ENCODE results near the gene FAM107A. TPM values are rescaled to one million over a fixed set of nuclear protein-coding genes. Genes with fewer than 3 reads are reported as not detected.

The FAM107A gene
- total RNA-seq, 4 donors from 2014 or later = 62.3 to 137 (median 83.3) TPM

- WGBS, 2 donors = 89 to 100% methylated on average over 5 to 8 of the region's 12 CpGs
- DNase-seq = no peak
- intact Hi-C loops (cut with DNase I) = no loop called here
- H3K36me3 ChIP-seq = peaks cover 0 to 17% of the 10 kb centered on the region in 2 donors
- peak overlapping the region in 2 of 3 donors; percentile 25 to 62 for H3K27ac ChIP-seq
- no peak overlapping the region for H3K4me3 ChIP-seq (replicated peaks in 1 of 3)
- H3K4me1 ChIP-seq = peaks cover 25 to 49% of the 10 kb centered on the region in 2 donors
- no peaks in the 10 kb centered on the region for H3K27me3 ChIP-seq
- TF ChIP-seq POLR2A (IDR thresholded peaks at IDR 0.05) (no peak), CTCF (IDR thresholded peaks at IDR 0.05) (no peak)
- no peaks in the 10 kb centered on the region for H3K9me3 ChIP-seq
Observed at GRCh38 chr3:58569287-58570001, 7.7 kb downstream of the FAM107A start.

GRCh38 chr3:58568572-58569286 lies 8.5 kb downstream of the FAM107A start:
- Histone ChIP-seq H3K36me3 (peaks cover 0 to 17% of the 10 kb centered on the region in 2 donors), H3K4me3 (replicated peaks in 1 of 3) (no peak overlapping the region), H3K4me1 (peaks cover 22 to 43% of the 10 kb centered on the region in 2 donors), H3K27ac (peak overlapping the region in 1 of 3 donors; percentile 62), H3K9me3 (no peaks in the 10 kb centered on the region), H3K27me3 (no peaks in the 10 kb centered on the region)
- TF ChIP-seq CTCF (IDR thresholded peaks at IDR 0.05) = peak; percentile 78 to 95 (median 92)
- no peak for TF ChIP-seq POLR2A (IDR thresholded peaks at IDR 0.05)
- peak; percentile 76 to 83 for DNase-seq
- WGBS, 2 donors = 33 to 35% methylated on average over 17 of the region's 17 CpGs
- intact Hi-C loops (cut with DNase I) = no loop called here

- H3K9me3 ChIP-seq = no peaks in the 10 kb centered on the region
- no peaks in the 10 kb centered on the region for H3K27me3 ChIP-seq
- intact Hi-C loops (cut with DNase I) = loop anchor here (2.0 kb wide), 1 partner anchor 64 kb away; no protein-coding TSS in a partner anchor
- H3K4me1 ChIP-seq = peaks cover 7 to 27% of the 10 kb centered on the region in 2 donors
- H3K36me3 ChIP-seq = peaks cover 0 to 17% of the 10 kb centered on the region in 2 donors
- H3K4me3 ChIP-seq (replicated peaks in 1 of 3) = no peak overlapping the region
- no peak for DNase-seq
- TF ChIP-seq CTCF (IDR thresholded peaks at IDR 0.05) = no peak
- TF ChIP-seq POLR2A (IDR thresholded peaks at IDR 0.05) = no peak
- no peak overlapping the region for H3K27ac ChIP-seq
- WGBS, 2 donors = 91% methylated on average over 7 of the region's 7 CpGs; no CpG with 5 or more reads in 1 of the 2 donors
Observed at GRCh38 chr3:58567251-58567515, 10.0 kb downstream of the FAM107A start.

- H3K27me3 ChIP-seq = no peaks in the 10 kb centered on the region
- intact Hi-C loops (cut with DNase I) = loop anchor here (2.0 kb wide), 1 partner anchor 64 kb away; no protein-coding TSS in a partner anchor
- peaks cover 0 to 17% of the 10 kb centered on the region in 2 donors for H3K36me3 ChIP-seq
- TF ChIP-seq POLR2A (IDR thresholded peaks at IDR 0.05) = no peak
- no peak for TF ChIP-seq CTCF (IDR thresholded peaks at IDR 0.05)
- 92 to 94% methylated on average over 8 of the region's 9 CpGs for WGBS, 2 donors
- no peak for DNase-seq
- H3K4me1 ChIP-seq = peaks cover 5 to 26% of the 10 kb centered on the region in 2 donors
- no peak overlapping the region for H3K27ac ChIP-seq
- H3K9me3 ChIP-seq = no peaks in the 10 kb centered on the region
- H3K4me3 ChIP-seq (replicated peaks in 1 of 3) = no peak overlapping the region
Observed at GRCh38 chr3:58566398-58567250, 10.6 kb downstream of the FAM107A start.

Measured in thyroid gland (tissue), 4 donors.